CD14-positive monocyte (primary cell): ENCODE measurements around the gene THRB. TPM values are rescaled to one million over a fixed set of nuclear protein-coding genes. Genes with fewer than 3 reads are reported as not detected.

Experiments
- DNase-seq, 3 donors: peaks; one replicate each; pipeline ENCODE4 v3.0.0-alpha.2; 2011 to 2022
- H2AFZ ChIP-seq: 2 replicates; pipeline ENCODE4 v1.6.0; 2012; ENCODE audit warnings: mild to moderate bottlenecking, low read depth, low read length, inconsistent platforms; ENCODE audit not compliant: insufficient read depth, poor library complexity, severe bottlenecking
- H3K27ac ChIP-seq, 2 donors: 1 replicate in 1 of 2; 2 replicates in 1 of 2; pipeline ENCODE4 v1.5.1; 2012 to 2013; ENCODE audit warnings: low read length in 2 of 2, control low read depth in 1 of 2, inconsistent platforms in 1 of 2, low read depth in 1 of 2, mild to moderate bottlenecking in 1 of 2
- H3K27me3 ChIP-seq, 2 donors: one replicate each; pipeline versions ENCODE4 v1.6.0 to v1.6.1; 2011 to 2013; ENCODE audit warnings: low read length in 2 of 2; ENCODE audit not compliant: control insufficient read depth in 2 of 2, insufficient read depth in 2 of 2
- H3K36me3 ChIP-seq, 2 donors: replicated peaks in 1 of 2; 1 replicate in 1 of 2; 2 replicates in 1 of 2; pipeline versions ENCODE4 v1.5.1 to v1.6.1; 2012 to 2013; ENCODE audit warnings: low read length in 2 of 2, control low read depth in 1 of 2, inconsistent platforms in 1 of 2, mild to moderate bottlenecking in 1 of 2; ENCODE audit not compliant: insufficient read depth in 2 of 2, control insufficient read depth in 1 of 2
- H3K4me1 ChIP-seq, 2 donors: 1 replicate in 1 of 2; 2 replicates in 1 of 2; pipeline versions ENCODE4 v1.5.1 to v1.6.1; 2012 to 2013; ENCODE audit warnings: low read length in 2 of 2, control low read depth in 1 of 2, inconsistent platforms in 1 of 2, mild to moderate bottlenecking in 1 of 2, moderate library complexity in 1 of 2; ENCODE audit not compliant: insufficient read depth in 2 of 2, control insufficient read depth in 1 of 2
- H3K4me2 ChIP-seq: replicated peaks from 2 replicates; pipeline ENCODE3; 2012; ENCODE audit warnings: low read length, moderate library complexity, mild to moderate bottlenecking; ENCODE audit not compliant: poor library complexity, severe bottlenecking; ENCODE audit errors: extremely low read depth
- H3K4me3 ChIP-seq, 3 experiments: fragments of 200-600 bp in 1 of 3; sonication (generic) in 1 of 3; replicated peaks in 1 of 3; 1 replicate in 2 of 3; 2 replicates in 1 of 3; pipeline ENCODE4 v1.5.1; 2011 to 2013; ENCODE audit warnings: low read length in 3 of 3, mild to moderate bottlenecking in 3 of 3, control low read depth in 2 of 3, low read depth in 2 of 3, inconsistent platforms in 1 of 3, moderate library complexity in 1 of 3
- H3K79me2 ChIP-seq: 2 replicates; pipeline ENCODE4 v1.6.0; 2012; ENCODE audit warnings: mild to moderate bottlenecking, control low read depth, inconsistent platforms, low read length, moderate library complexity; ENCODE audit not compliant: insufficient read depth
- H3K9ac ChIP-seq: 2 replicates; pipeline ENCODE4 v1.6.0; 2017; ENCODE audit warnings: low read length, mild to moderate bottlenecking; ENCODE audit not compliant: insufficient read depth, poor library complexity, severe bottlenecking
- H3K9me3 ChIP-seq, 2 donors: replicated peaks in 1 of 2; 1 replicate in 1 of 2; 2 replicates in 1 of 2; pipeline versions ENCODE4 v1.5.1 to v1.6.1; 2012 to 2013; ENCODE audit warnings: low read length in 2 of 2, control low read depth in 1 of 2; ENCODE audit not compliant: control insufficient read depth in 1 of 2, insufficient read depth in 1 of 2
- H4K20me1 ChIP-seq: 2 replicates; pipeline ENCODE4 v1.6.0; 2012; ENCODE audit warnings: mild to moderate bottlenecking, low read length, control low read depth, moderate library complexity; ENCODE audit not compliant: insufficient read depth
- H3K27ac Mint-ChIP-seq, 7 donors: one replicate each; pipeline ENCODE4 v1.8.0; 2020; ENCODE audit warnings: mild to moderate bottlenecking in 7 of 7, mixed read lengths in 7 of 7, moderate library complexity in 6 of 7, inconsistent platforms in 2 of 7
- H3K27me3 Mint-ChIP-seq, 3 donors: one replicate each; pipeline ENCODE4 v1.8.0; 2021 to 2022; ENCODE audit warnings: low read depth in 3 of 3, mild to moderate bottlenecking in 3 of 3, mixed read lengths in 3 of 3, moderate library complexity in 3 of 3, inconsistent platforms in 1 of 3
- H3K36me3 Mint-ChIP-seq, 2 donors: one replicate each; pipeline ENCODE4 v1.8.0; 2020; ENCODE audit warnings: mixed read lengths in 2 of 2, inconsistent platforms in 1 of 2, mild to moderate bottlenecking in 1 of 2
- H3K4me1 Mint-ChIP-seq: one replicate; pipeline ENCODE4 v1.8.0; 2020; ENCODE audit warnings: mild to moderate bottlenecking, mixed read lengths
- H3K4me3 Mint-ChIP-seq, 2 donors: one replicate each; pipeline ENCODE4 v1.8.0; 2020; ENCODE audit warnings: mild to moderate bottlenecking in 2 of 2, mixed read lengths in 2 of 2, moderate library complexity in 1 of 2
- H3K9me3 Mint-ChIP-seq, 7 donors: one replicate each; pipeline ENCODE4 v1.8.0; 2020 to 2022; ENCODE audit warnings: mixed read lengths in 7 of 7, mild to moderate bottlenecking in 6 of 7, moderate library complexity in 6 of 7, inconsistent platforms in 2 of 7
- WGBS: methylation state at CpG from one replicate; pipeline ENCODE4 v1.1.5; 2013; ENCODE audit warnings: missing lambda C conversion rate; ENCODE audit not compliant: insufficient coverage; 5-methylcytosine and 5-hydroxymethylcytosine counted together
- intact Hi-C, 2 donors: fragments of 100-400 bp; cut with micrococcal nuclease; formaldehyde crosslinking; loops; one replicate each; pipeline versions ENCODE4 v1.15.0 to v1.15.1; 2023
- polyA minus RNA-seq: library from RNA; depleted of rRNA, polyadenylated mRNA; stranded (reverse); fragments of >200 nt; gene quantifications from 2 replicates; pipeline ENCODE4 v1.2.3, GENCODE V29; 2012
- polyA plus RNA-seq, 3 donors: library from polyadenylated mRNA; depleted of rRNA in 1 of 3; unstranded in 2 of 3; stranded (reverse) in 1 of 3; fragments of 300-500 nt in 2 of 3; fragments of >200 nt in 1 of 3; fragmentation: Illumina TruSeq in 2 of 3; gene quantifications; 1 replicate in 2 of 3; 2 replicates in 1 of 3; pipeline ENCODE4 v1.2.3, GENCODE V29; 2012 to 2021
- total RNA-seq, 12 experiments: library from RNA in 1 of 12; stranded (reverse) in 1 of 12; fragments of 120-200 nt in 1 of 12; gene quantifications; one replicate each; pipeline ENCODE4 v1.2.4 and lab custom pipeline; 2013 to 2026; ENCODE audit warnings: mixed read lengths in 6 of 12, inconsistent platforms in 1 of 12
- TF ChIP-seq, protein P1 (sequence below): fragments of 200-600 bp; IDR thresholded peaks from one replicate; pipeline ENCODE4 v1.8.0; 2022; ENCODE audit warnings: antibody characterized with exemption, mild to moderate bottlenecking

THRB gene
- 0.08 TPM for total RNA-seq (2013)
- polyA plus RNA-seq (under 1 TPM in 1 of 3 donors, not detected in 2; 0.05 TPM), polyA minus RNA-seq (under 0.01 and 0.40 TPM in 2 replicates), total RNA-seq (lab: John Stamatoyannopoulos, UW) (0 to 2.1 (median 0.15) reads per million in 11 experiments)

- peaks cover 55 to 80% (median 72%) of the 10 kb centered on the region in 3 donors for H3K27me3 Mint-ChIP-seq
- Histone ChIP-seq H2AFZ (peak within 1 kb of the TSS; percentile 86), H3K79me2 (no peaks in the 10 kb centered on the region), H3K27ac (no peak within 1 kb of the TSS), H3K36me3 (no peaks in the 10 kb centered on the region), H3K4me2 (peak within 1 kb of the TSS; percentile 92), H3K4me3 (peak within 1 kb of the TSS; percentile 43 to 76 (median 46)), H4K20me1 (no peaks in the 10 kb centered on the region), H3K4me1 (peaks cover 18 to 23% of the 10 kb centered on the region in 2 donors), H3K9ac (peak within 1 kb of the TSS; percentile 44), H3K27me3 (peaks cover 53 to 69% of the 10 kb centered on the region in 2 donors), H3K9me3 (no peaks in the 10 kb centered on the region)
- peaks cover 3 to 5% of the 10 kb centered on the region in 2 donors for H3K36me3 Mint-ChIP-seq
- TF ChIP-seq, protein P1, sequence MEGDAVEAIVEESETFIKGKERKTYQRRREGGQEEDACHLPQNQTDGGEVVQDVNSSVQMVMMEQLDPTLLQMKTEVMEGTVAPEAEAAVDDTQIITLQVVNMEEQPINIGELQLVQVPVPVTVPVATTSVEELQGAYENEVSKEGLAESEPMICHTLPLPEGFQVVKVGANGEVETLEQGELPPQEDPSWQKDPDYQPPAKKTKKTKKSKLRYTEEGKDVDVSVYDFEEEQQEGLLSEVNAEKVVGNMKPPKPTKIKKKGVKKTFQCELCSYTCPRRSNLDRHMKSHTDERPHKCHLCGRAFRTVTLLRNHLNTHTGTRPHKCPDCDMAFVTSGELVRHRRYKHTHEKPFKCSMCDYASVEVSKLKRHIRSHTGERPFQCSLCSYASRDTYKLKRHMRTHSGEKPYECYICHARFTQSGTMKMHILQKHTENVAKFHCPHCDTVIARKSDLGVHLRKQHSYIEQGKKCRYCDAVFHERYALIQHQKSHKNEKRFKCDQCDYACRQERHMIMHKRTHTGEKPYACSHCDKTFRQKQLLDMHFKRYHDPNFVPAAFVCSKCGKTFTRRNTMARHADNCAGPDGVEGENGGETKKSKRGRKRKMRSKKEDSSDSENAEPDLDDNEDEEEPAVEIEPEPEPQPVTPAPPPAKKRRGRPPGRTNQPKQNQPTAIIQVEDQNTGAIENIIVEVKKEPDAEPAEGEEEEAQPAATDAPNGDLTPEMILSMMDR = peak; percentile 22
- peak within 1 kb of the TSS in 3 of 7 donors; percentile 33 to 76 (median 69) for H3K27ac Mint-ChIP-seq
- H3K9me3 Mint-ChIP-seq = peaks cover 0 to 20% (median 5%) of the 10 kb centered on the region in 7 donors
- 0% methylated on average over 69 of the region's 80 CpGs for WGBS
- peaks cover 23% of the 10 kb centered on the region for H3K4me1 Mint-ChIP-seq
- intact Hi-C loops = no loop called here
- peak in 2 of 3 donors; percentile 14 to 46 for DNase-seq
- H3K4me3 Mint-ChIP-seq = peak within 1 kb of the TSS; percentile 91 to 97
Measured at GRCh38 chr3:24494618-24495325, at the start of gene THRB. THRB (minus strand) TSS chr3:24494850.

DNA sequence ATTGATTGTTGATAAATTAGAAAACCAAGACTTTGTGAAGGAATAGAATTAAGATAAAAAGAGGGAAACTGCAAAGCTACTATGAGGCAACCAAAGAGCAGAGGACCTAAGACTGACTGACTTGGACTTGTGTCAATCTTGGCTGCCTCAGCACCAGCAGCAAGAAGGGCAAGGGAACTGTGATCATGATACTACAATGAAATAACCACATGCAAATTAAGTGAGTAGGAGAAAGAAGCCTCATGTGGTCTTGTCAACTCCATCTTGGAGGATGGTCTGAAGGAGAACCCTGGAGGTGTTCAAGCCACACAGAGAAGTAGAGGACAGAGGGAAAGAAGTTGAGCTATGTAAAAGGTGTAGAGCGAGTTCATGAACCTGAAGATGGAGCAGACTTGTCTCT, 47.3 kb upstream of the THRB start:
- no CpG with 5 or more reads among the region's 1 CpG for WGBS
- Histone ChIP-seq H3K9me3 (no peaks in the 10 kb centered on the region), H3K27ac (no peak overlapping the region), H3K79me2 (no peaks in the 10 kb centered on the region), H3K4me2 (no peak overlapping the region), H3K36me3 (no peaks in the 10 kb centered on the region), H3K4me1 (no peaks in the 10 kb centered on the region), H3K4me3 (no peak overlapping the region), H2AFZ (no peak overlapping the region), H4K20me1 (no peaks in the 10 kb centered on the region), H3K27me3 (no peaks in the 10 kb centered on the region), H3K9ac (no peak overlapping the region)
- Mint-ChIP-seq H3K36me3 (no peaks in the 10 kb centered on the region), H3K4me3 (no peak overlapping the region), H3K27ac (no peak overlapping the region), H3K27me3 (peaks cover 0 to 3% (median 2%) of the 10 kb centered on the region in 3 donors), H3K9me3 (no peaks in the 10 kb centered on the region), H3K4me1 (no peaks in the 10 kb centered on the region)
- DNase-seq = no peak
- TF ChIP-seq, protein P1 = no peak
- intact Hi-C loops = no loop called here
